T-helper 9 cell (primary cell): ENCODE results near the gene IQCE.

Experiments used
- DNase-seq: peaks from one replicate; pipeline ENCODE4 v3.0.0-alpha.2; 2020

IQCE gene

GRCh38 chr7:2637066-2637471 lies 78.3 kb downstream of the IQCE start:
- DNase-seq: no peak

GRCh38 chr7:2637505-2638223 lies 78.9 kb downstream of the IQCE start:
- no peak for DNase-seq

- DNase-seq: no peak
Measured at GRCh38 chr7:2638224-2638991, 79.6 kb downstream of the IQCE start.

- DNase-seq: no peak
Measured at GRCh38 chr7:2639181-2639681, 80.5 kb downstream of the IQCE start.

- DNase-seq: no peak
Measured at GRCh38 chr7:2639695-2640481, 81.1 kb downstream of the IQCE start.

- no peak for DNase-seq
Measured at GRCh38 chr7:2640482-2640830, 81.7 kb downstream of the IQCE start.

GRCh38 chr7:2640846-2641316 lies 82.1 kb downstream of the IQCE start:
- no peak for DNase-seq

GRCh38 chr7:2641406-2642393 lies 82.9 kb downstream of the IQCE start:
- no peak for DNase-seq

GRCh38 chr7:2643386-2644219 lies 84.8 kb downstream of the IQCE start:
- DNase-seq: no peak

GRCh38 chr7:2644220-2644561 lies 85.4 kb downstream of the IQCE start:
- no peak for DNase-seq

- DNase-seq: no peak
Measured at GRCh38 chr7:2644562-2645273, 85.9 kb downstream of the IQCE start.

GRCh38 chr7:2645274-2645868 lies 86.6 kb downstream of the IQCE start:
- no peak for DNase-seq

GRCh38 chr7:2646336-2646679 lies 87.5 kb downstream of the IQCE start:
- no peak for DNase-seq

- no peak for DNase-seq
Measured at GRCh38 chr7:2646680-2647571, 88.1 kb downstream of the IQCE start.

- no peak for DNase-seq
Measured at GRCh38 chr7:2647594-2648172, 88.9 kb downstream of the IQCE start.

- DNase-seq: no peak
Measured at GRCh38 chr7:2649139-2649838, 90.5 kb downstream of the IQCE start.

GRCh38 chr7:2649991-2650390 lies 91.2 kb downstream of the IQCE start:
- DNase-seq: no peak

- DNase-seq: no peak
Measured at GRCh38 chr7:2650451-2650850, 91.7 kb downstream of the IQCE start.
